HG03342 (cell line): ENCODE data around the gene NRAS.

Experiments used
- ATAC-seq: cut with Tn5 transposase; IDR thresholded peaks from one replicate; pipeline ENCODE4 v1.9.1; 2021; ENCODE audit warnings: mild to moderate bottlenecking, moderate library complexity; ENCODE audit not compliant: unreplicated experiment

Gene NRAS

DNA sequence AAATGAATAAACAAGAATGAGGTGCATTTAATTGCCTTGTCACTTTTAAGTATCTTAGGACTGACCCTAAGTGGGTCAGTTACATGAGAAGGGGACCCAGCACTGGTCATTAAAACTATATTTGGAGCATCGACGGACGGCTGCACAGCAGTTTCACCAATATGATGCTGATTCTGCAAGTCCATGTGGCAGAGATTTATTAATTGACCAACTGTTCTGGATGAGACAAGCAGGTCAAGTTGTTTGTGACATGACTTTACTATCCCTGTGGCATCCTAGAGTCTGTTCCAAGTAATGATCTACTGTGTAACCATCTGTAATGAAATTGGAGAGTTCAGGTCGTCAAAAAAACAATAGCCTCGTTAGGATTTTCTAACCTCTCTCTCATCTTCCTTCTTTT lies 30.7 kb downstream of the NRAS start:
- ATAC-seq = no peak

DNA sequence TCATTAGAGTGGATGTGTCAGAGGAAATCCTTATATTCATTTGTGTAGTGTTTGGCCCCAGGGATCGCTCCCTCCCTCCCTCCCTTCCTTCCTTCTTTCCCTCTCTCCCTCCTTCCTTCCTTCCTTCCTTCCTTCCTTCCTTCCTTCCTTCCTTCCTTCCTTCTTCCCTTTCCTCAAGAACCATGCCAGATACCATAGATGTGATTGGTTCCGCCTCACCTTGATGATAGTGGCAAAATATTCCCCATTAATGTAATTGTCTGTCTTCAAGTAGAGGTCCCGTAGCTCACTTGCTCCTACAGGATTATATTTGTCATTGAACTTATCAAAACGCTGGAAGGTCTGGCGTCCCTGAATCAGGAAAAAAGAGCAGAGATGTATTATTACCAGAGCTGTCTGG lies 38.9 kb downstream of the NRAS start:
- ATAC-seq = no peak

DNA sequence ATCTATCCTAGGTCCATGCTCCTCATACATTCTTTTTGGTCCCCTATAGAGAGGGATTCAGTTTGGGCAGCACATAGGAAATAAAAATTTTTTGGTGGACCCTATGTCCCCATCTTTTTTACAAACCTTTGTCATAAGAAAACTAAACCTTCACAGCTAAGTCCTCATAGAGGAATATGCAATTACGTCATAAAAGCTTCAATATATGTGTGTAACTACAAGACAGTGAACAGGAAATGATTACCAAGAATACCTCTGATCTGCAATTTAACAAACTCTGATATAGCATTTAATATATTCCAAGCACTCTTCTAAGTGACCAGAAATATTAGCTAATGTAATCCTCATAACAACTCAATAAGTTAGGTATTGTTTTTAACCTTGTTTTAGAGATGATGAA lies 40.5 kb downstream of the NRAS start:
- no peak for ATAC-seq

DNA sequence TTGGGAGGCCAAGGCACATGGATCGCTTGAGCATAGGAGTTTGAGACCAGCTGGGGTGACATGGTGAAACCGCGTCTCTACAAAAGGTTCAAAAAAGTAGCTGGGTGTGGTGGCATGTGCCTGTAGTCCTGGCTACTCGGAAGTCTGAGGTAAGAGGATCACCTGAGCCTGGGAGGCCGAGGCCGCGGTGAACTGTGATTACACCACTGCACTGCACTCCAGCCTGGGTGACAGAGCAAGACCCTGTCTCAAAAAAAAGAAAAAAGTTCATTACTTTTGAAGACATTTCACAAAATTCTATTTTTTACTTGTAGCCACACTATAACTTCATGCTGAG lies 44.7 kb downstream of the NRAS start:
- ATAC-seq = no peak

DNA sequence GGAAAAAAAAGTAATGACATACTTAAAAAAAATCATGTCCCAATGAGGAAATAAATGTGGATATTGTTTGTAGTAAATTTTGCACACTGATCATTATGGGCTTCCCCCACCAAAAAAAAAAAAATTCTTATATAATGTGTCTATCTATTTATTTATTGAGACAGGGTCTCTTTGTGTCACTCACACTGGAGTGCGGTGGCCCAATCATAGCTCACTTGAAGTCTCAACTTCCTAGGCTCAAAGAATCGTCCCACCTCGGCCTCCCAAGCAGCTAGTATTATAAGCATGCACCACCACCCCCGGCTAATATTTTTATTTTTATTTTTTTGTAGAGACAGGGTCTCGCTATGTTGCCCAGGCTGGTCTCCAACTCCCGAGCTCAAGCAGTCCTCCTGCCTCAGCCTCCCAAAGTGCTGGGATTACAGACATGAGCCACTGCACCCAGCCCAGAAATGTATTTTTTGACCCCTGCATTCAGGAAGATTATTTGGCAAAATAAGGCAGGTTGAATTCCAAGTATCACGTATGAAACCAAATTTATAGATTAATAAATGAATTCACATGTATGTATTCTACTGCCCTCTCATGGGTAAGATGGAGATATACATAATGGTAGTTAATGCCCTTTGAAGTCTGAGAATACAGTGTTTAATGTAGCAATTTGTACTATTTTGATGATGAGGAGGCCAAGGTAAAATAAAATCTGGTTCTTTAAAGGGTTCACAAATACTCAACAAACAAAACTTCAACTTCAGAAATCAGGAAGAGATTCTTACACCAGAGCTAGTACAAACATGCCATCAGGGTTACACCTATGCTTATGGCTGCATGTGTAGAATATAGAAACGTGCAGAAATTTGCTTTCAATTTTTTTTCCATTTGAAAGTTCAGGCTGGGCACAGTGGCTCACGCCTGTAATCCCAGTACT lies 45.3 kb downstream of the NRAS start:
- ATAC-seq = no peak

DNA sequence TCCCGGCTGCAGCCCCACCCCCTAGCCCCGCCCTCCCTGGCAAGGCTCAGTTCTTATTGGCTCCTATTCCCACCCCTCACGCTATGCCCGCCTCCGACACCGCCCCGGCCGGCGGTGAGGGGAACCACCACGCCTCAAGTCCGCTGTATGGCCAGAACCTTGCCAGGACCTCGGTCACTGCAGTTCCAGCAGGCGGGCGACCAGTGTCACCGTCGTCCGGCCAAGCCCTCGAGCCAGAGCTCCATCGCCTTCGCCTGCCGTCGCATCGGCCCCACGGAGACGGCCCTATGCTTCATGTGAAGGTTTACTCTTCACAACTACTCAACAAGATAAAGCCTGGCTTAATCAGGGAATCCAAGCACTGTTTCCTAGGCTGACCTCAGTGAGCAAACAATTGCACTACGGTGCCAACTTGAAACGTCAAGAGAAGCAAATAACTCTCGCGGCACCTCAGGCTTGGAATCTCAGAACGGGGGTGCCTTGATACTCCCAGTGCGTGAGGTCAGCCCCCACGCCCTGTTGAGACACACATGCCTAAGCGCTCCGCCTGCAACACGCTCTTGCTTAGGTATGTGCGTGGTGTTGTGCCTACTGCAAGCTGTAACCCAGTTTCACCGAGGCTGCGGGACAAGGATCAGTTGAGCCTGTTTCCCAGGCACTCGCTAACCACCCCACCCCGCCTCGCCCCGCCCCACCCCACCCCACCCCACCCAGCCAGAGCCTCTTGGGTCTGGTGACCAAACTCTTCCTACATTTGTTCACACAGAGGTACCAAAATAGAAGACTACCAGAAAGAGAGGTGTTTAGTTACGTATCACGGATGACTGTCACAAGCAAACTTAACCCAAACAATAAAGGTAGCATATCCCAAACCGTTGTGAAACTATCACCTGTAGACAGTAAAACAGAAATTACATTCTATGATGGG lies 46.2 kb downstream of the NRAS start:
- peak; percentile 97 for ATAC-seq

DNA sequence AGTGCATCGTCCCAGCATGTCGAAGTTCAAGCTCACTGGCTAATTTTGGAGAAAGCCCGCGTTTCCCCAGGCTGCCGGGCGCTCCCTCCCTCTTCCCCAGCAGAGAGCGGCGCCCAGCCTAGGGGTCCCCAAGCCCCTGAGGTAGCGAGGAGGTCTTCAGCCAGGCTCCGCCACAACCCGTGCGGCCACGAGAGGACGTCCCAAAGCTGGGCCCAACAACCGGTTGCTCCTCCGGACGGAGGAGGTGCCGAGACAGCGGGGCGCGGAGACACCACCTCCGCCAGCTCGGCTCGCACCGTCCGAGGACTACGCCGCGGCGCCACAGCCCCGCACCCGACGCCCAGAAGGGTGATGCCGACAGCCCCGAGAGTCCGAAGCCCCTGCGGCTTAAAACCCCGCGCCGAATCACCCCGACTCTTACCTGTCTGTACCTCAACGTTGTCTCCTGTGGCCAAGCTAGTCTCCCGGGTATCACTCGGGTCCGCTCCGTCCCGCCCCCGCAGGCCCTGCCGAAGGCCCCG lies 46.9 kb downstream of the NRAS start, which contains the start of gene DENND2C:
DENND2C (minus strand) TSS at position 488 of the 521 bp plus-strand sequence. CDS start 44,065 bp downstream, outside the sequence.
- peak; percentile 56 for ATAC-seq

DNA sequence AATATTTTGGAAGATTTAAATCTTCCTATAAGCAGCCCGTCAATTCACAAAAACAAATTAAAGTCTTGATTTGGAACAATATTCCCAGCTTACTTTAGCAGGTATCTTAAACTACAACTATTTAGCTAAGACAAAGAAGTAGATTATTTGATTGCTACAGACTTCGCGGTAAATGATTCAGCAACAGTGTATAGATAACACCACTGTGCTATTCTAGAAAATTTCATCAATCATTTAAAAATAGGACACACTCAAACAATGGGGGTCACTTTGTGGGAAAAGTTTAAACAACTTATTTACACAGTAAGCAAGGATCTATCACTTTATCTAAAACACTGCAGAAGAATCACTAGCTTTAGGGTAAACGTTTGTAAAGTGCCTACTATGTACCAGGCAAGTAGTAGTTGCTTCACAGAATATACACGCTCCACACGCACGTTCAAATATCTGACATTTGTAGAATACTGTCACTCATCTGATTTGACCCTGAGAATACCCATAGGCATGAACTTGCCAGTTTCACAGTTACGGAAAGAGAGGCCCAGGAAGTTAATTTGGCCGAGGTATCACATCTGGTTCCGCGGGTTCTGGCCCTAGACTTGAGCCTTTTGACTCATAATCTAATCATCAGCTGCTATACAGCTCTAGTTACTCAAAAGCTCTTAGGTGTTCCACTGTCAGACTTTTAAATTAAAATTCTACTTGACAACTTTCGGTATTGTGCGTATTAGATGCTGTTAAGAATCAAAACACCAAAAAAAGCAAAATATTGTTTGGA lies 47.6 kb downstream of the NRAS start:
- no peak for ATAC-seq

- no peak for ATAC-seq
Observed at GRCh38 chr1:114668373-114668772, 48.2 kb downstream of the NRAS start.

DNA sequence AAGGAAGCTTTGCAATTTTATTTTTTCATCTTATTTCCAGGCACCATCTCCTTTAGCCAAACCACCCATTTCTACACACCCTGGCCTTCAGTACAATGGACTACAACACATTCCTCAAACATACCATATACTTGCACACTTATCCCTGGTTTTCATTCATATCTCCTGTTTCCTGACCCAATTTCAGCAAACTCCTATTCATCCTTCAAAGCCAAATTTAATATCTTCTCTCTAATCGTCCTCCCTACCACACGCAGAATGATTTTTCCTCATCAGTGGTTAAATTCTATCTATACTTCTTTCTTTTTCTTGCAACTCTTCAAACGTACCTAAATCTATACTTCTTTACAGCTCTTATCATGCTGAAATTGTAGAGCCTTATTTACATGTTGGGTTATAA lies 49.6 kb downstream of the NRAS start:
- ATAC-seq = no peak

DNA sequence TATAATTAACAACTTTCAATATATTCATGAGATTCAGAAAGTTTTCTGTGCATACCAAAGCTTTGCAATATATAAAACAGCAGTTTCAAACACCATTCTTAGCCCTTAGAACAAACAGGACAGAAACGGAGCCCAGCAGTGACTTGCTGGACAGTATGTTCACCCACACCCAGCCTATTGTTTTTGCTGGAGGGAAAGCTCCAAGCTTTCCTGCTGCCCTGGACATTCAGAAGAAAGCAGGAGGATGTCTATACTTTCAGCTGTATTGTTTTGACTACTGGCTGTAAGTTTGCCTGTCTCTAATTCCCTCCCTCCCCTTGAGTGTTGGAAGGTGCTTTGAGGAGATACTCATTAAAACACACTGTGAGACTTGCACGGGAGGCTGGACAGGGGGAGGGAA lies 56.3 kb downstream of the NRAS start:
- ATAC-seq = no peak
